ENCODE measurements around the gene ADAT2. TPM values are rescaled to one million over a fixed set of nuclear protein-coding genes. Genes with fewer than 3 reads are reported as not detected.
A peak's percentile ranks its signal among the peaks of the same experiment; 100 is the strongest.

The ADAT2 gene
- total RNA-seq: 10 to 100 TPM in 1 of 3 donors, 1 to 10 TPM in 2; 6.9 to 10.2 (median 8.5) TPM

GRCh38 chr6:143450453-143451371, at the start of gene ADAT2, which contains the start of gene PEX3:
Gene ADAT2 (minus strand): TSS chr6:143450695. CDS start chr6:143450658, 37 bp downstream.
Gene PEX3 (plus strand): TSS chr6:143450805. CDS start chr6:143451043, 238 bp downstream.
- peak within 1 kb of the TSS; percentile 58 to 82 (median 70) for H3K4me3 ChIP-seq
- intact Hi-C loops (cut with DNase I; ENCODE audit: low total_unique reads): no loop called here
- H3K9me3 ChIP-seq: no peaks in the 10 kb centered on the region
- H3K27me3 ChIP-seq: no peaks in the 10 kb centered on the region
- TF ChIP-seq POLR2A (IDR thresholded peaks at IDR 0.05) (peak; percentile 12), CTCF (IDR thresholded peaks at IDR 0.05) (no peak), POLR2AphosphoS5 (IDR thresholded peaks at IDR 0.05) (peak; percentile 35 to 87 (median 77))
- DNase-seq (ENCODE audit: low spot score in 2 of 2): peak; percentile 88
- no peaks in the 10 kb centered on the region for H3K36me3 ChIP-seq
- peak within 1 kb of the TSS; percentile 84 for H3K27ac ChIP-seq
- H3K4me1 ChIP-seq: peaks cover 0 to 7% of the 10 kb centered on the region in 2 donors

GRCh38 chr6:143498428-143498827, 47.9 kb upstream of the ADAT2 start:
- intact Hi-C loops (cut with DNase I; ENCODE audit: low total_unique reads): no loop called here
- Histone ChIP-seq H3K36me3 (no peaks in the 10 kb centered on the region), H3K27ac (no peak overlapping the region), H3K4me3 (no peak overlapping the region), H3K27me3 (no peaks in the 10 kb centered on the region), H3K4me1 (no peaks in the 10 kb centered on the region), H3K9me3 (no peaks in the 10 kb centered on the region)
- no peak for TF ChIP-seq POLR2A (IDR thresholded peaks at IDR 0.05)
- TF ChIP-seq POLR2AphosphoS5 (IDR thresholded peaks at IDR 0.05): no peak
- TF ChIP-seq CTCF (IDR thresholded peaks at IDR 0.05): no peak
- DNase-seq (ENCODE audit: low spot score in 2 of 2): no peak

GRCh38 chr6:143496974-143497373, 46.5 kb upstream of the ADAT2 start:
- intact Hi-C loops (cut with DNase I; ENCODE audit: low total_unique reads): no loop called here
- no peaks in the 10 kb centered on the region for H3K36me3 ChIP-seq
- H3K9me3 ChIP-seq: no peaks in the 10 kb centered on the region

GRCh38 chr6:143490775-143491174, 40.3 kb upstream of the ADAT2 start:
- Histone ChIP-seq H3K9me3 (no peaks in the 10 kb centered on the region), H3K27ac (no peak overlapping the region), H3K4me1 (no peaks in the 10 kb centered on the region), H3K27me3 (no peaks in the 10 kb centered on the region), H3K4me3 (no peak overlapping the region), H3K36me3 (no peaks in the 10 kb centered on the region)
- no peak for DNase-seq (ENCODE audit: low spot score in 2 of 2)
- TF ChIP-seq POLR2AphosphoS5 (IDR thresholded peaks at IDR 0.05) (no peak), CTCF (IDR thresholded peaks at IDR 0.05) (no peak), POLR2A (IDR thresholded peaks at IDR 0.05) (no peak)
- intact Hi-C loops (cut with DNase I; ENCODE audit: low total_unique reads): no loop called here

More at GRCh38 chr6:143496974-143497373, 46.5 kb upstream of the ADAT2 start:
- TF ChIP-seq POLR2A (IDR thresholded peaks at IDR 0.05) (no peak), POLR2AphosphoS5 (IDR thresholded peaks at IDR 0.05) (no peak), CTCF (IDR thresholded peaks at IDR 0.05) (no peak)
- no peak overlapping the region for H3K27ac ChIP-seq
- no peak overlapping the region for H3K4me3 ChIP-seq
- H3K27me3 ChIP-seq: no peaks in the 10 kb centered on the region
- no peak for DNase-seq (ENCODE audit: low spot score in 2 of 2)
- H3K4me1 ChIP-seq: no peaks in the 10 kb centered on the region

- Histone ChIP-seq H3K4me3 (no peak overlapping the region), H3K9me3 (no peaks in the 10 kb centered on the region), H3K27me3 (no peaks in the 10 kb centered on the region), H3K4me1 (no peaks in the 10 kb centered on the region), H3K36me3 (no peaks in the 10 kb centered on the region), H3K27ac (no peak overlapping the region)
- intact Hi-C loops (cut with DNase I; ENCODE audit: low total_unique reads): no loop called here
- DNase-seq (ENCODE audit: low spot score in 2 of 2): no peak
- no peak for TF ChIP-seq CTCF (IDR thresholded peaks at IDR 0.05)
- no peak for TF ChIP-seq POLR2A (IDR thresholded peaks at IDR 0.05)
- no peak for TF ChIP-seq POLR2AphosphoS5 (IDR thresholded peaks at IDR 0.05)
These were observed 39.7 kb upstream of the ADAT2 start for GRCh38 chr6:143490244-143490643.

All from breast epithelium (tissue), 4 donors.